DMS 273 (cell line): ENCODE results near the gene IPO9.
"Not testable (repeated sequence)": the region's sequence is repeated elsewhere in the genome, so short reads cannot be mapped to it uniquely, and the experiment has no call there.

ENCODE experiments used
- DNase-seq: peaks from one replicate; lab custom pipeline; 2025; ENCODE audit not compliant: unreplicated experiment; lab: John Stamatoyannopoulos, UW

IPO9 gene

GRCh38 chr1:201887116-201887866, 58.3 kb downstream of the IPO9 start:
- DNase-seq, result no peak

GRCh38 chr1:201888282-201889089, 59.5 kb downstream of the IPO9 start, which contains the start of gene SHISA4:
SHISA4 (plus strand) TSS chr1:201888898; CDS start chr1:201888995, 97 bp downstream.
- DNase-seq, result peak; percentile 60

DNA sequence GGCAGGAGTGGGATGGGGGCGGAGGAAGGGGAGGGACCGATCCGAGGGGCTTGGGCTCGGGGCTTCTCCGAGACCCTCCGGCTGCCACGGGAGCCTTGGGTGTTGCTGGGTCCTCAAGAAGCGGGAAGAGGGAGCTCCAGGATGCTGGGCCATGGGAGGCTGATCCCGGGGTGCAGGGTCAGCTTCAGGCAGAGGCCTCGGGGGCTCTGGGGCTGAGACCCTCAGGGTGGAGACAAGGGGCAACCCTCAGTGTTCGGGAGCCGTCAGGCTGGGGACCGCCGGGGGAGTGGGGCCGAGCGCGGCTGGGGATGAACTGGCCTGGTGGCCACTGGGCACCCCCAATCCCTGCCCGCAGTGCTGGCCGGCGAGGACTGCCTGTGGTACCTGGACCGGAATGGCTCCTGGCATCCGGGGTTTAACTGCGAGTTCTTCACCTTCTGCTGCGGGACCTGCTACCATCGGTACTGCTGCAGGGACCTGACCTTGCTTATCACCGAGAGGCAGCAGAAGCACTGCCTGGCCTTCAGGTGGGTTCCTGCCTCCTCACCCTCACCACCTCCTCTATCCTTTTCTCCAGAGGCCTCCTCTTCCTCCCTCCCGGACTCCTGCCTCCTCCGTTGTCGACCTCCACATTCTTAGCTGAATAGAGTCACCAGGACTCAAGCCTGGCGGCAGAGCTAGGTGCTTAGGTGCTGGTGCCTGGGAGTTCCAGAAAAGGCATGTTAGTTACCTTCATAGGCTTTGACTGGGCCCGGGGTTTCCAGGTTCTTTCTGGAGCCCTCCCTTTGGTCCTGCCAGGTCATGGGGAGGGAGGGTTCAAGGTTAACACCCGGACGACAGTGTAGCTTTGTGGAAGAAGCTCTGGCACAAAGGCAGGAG, 60.4 kb downstream of the IPO9 start:
- DNase-seq, result no peak

DNA sequence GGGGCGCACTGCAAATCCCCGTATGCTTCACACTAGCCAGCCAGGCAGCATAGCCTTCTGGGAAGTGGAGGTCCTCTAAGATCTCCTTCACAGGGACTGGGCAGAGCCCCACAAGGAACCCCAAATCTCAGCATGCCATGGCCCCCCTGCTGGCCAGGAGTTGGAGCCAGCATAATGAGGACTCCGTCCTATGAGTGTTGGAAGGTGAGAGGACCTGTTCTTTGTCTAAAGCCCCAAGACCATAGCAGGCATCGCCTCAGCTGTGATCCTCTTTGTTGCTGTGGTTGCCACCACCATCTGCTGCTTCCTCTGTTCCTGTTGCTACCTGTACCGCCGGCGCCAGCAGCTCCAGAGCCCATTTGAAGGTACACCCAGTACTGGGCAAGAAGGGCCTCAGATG, 61.3 kb downstream of the IPO9 start:
- no peak for DNase-seq

- DNase-seq, result no peak
Measured at GRCh38 chr1:201890806-201891450, 62.0 kb downstream of the IPO9 start.

GRCh38 chr1:201891451-201892045, 62.6 kb downstream of the IPO9 start:
- DNase-seq, result no peak

- no peak for DNase-seq
Measured at GRCh38 chr1:201892211-201892610, 63.3 kb downstream of the IPO9 start.

- no peak for DNase-seq
Measured at GRCh38 chr1:201893431-201893830, 64.5 kb downstream of the IPO9 start.

DNA sequence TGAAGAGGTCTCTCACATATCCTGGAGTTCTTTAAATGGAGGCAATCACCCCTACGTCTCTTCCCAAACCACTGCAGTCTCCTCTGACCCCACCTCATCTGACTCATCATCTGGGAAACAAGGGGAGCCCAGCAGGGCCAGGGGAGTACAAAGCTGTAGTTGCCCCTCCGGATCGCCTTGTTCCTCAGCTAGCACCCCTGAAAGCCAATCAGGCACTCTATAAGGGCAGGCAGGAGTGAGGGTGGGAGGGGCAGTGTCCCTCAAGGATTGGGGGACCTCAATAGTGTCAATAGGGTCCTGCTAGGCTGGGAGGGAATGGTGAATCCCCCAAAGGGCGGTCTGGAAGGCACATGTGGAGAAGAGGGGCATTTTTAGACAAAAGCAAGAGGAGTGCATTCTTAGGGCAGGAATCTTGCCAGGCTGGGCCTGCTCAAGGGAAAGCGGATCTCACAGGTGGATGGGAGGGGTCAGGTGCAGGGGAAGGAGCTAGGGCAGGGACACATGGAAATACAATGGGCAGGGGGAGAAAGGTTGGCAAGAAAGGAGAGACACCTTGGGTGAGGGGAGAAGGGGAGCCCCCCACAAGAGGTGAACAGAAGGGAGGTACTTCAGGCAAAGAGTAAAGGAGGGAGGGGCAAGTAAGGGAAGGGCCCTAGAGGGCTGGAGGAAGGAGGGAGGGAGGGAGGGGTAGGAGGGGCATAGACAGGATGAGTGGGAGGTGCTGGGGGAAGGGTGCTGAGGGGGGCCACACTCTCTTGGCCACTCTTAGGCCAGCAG, 65.6 kb downstream of the IPO9 start:
- no peak for DNase-seq

DNA sequence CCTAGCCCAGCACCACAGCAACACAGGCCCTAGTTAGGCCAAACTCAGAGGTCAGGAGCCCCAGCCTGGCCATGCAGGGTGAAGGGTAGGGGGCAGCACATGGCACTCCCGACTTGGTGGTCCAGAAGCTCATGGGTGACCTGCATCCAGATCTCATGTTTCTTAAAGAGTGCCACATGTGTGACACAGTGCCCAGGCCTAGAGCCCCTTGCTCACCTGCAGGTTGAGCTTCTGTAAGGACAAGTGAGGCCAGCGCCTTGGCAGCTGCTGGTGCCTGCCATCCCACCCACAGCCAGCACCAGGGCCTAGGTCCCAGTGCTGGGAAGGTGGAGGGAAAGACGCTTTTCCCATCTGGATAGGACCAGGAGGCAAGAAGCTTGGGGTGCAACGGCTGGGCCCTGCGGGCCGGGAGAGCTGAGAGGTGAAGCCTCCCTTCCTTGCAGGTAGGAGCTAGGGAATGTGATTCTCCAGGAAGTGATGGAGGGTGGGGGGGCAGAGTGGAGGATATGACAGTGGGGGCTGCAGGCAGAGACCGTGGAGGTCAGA, 66.2 kb downstream of the IPO9 start:
- DNase-seq, result no peak

DNA sequence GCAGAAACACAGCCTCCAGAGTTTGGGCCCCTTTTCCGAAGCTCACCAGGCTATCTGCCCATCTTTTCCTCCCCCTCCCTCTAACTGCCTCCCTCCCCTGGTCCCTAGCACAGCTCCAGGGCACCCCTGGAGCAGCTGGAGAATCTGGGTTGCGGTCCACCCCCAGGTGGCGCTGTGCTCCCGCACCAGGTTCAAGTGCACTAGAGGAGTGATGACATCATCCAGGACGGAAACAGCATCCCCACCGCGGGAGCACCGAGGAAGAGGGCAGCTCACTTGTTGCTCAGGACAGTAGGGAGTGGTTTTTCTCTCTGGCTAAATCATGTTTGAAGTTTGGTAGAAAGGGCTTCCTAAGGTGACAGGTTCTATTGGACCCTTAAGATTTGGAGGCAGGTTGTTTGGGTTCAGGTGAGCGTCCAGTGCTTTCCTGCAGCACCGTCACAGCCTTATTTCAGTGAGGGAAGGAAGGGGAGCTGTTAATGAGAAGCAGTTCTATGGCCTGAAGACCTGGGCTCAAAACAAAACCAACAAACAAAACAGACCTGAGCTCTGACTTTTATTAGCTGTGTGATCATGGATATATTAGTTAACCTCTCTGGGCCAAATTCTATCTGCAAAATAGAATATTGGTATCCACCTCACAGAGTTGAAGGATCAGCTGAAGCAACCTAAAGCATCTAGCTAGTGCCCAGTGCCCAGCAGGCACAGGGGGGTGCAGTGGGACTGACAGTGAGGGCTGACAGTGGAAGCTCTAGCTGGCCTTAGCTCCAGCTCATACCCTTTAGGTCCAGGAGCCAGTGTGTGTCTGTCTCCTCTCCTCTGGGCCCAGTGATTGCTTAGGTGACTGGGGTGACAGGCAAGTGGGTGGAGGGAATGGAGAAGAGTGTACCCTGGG, 67.2 kb downstream of the IPO9 start:
- DNase-seq, result peak; percentile 96

DNA sequence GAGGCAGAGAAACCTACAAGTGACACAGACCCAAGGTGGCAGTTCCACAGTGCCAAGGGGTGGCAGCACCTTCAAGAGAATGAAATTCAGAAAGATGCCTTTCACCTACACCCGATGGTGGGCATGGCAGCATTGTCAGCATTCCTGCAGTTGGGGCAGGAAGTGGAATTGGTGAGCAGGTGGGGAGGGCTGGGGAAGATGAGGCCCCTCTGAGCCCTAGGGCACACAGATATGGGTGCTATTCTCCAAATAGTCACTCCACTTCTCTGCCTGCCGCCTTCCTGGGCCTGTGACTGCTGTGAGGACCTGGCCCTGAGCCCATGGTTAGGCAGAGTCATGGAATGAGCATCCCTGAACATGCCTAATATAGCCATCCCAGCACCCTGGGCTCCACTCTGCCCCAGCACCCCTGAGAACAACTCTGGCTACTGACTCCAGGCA, 68.0 kb downstream of the IPO9 start:
- peak; percentile 65 for DNase-seq

DNA sequence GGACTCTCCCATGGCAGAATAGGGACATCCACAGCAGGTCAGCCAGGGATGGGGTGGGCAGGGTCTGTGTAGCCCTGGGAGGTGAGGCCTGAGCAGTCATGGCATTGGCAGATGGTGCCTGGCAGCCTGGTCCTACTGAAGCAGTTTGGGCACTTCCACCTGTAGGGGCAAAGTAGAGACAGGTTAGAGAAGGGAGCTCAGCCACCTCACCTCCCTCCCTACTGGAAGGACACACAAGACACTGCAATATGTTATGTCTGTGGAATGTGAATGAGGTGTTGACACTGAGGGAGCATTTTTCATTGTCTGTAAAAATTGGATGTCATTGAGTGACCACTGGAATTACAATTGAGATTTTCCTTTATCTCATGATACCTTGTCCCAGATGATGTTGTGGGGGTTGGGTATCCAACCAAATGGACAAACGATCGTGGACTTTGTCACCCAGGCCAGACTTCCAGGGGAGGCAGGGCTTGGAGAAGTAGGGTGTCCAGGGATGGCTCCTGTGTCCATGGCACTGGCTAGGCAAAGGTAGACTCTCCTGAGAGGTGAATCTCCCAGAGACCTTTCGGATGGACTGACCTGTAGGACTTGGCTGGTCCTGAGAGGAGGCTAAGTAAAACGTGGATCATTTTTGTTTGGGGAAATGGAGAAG, 69.4 kb downstream of the IPO9 start:
- DNase-seq, result no peak

GRCh38 chr1:201898992-201899391, 70.0 kb downstream of the IPO9 start:
- DNase-seq, result no peak

- no peak for DNase-seq
Measured at GRCh38 chr1:201899683-201900429, 70.9 kb downstream of the IPO9 start.

GRCh38 chr1:201900476-201900875, 71.5 kb downstream of the IPO9 start:
- no peak for DNase-seq

DNA sequence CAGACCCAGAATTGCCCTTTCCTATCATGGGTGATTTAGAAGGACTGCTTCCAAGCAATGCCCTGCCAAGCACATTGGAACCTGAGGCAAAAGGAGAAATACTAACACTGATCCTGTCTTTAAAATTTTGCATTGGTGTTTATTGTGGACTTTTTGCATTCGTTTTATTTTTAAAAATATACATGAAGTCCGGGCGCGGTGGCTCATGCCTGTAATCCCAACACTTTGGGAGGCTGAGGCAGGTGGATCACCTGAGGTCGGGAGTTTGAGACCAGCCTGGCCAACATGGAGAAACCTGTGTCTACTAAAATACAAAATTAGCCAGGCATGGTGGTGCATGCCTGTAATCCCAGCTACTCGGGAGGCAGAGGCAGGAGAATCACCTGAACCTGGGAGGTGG, 72.1 kb downstream of the IPO9 start:
- not testable (repeated sequence) for DNase-seq
